GM12891 (cell line): ENCODE data around the gene DNM2. TPM values are rescaled to one million over a fixed set of nuclear protein-coding genes. Genes with fewer than 3 reads are reported as not detected.
A peak's percentile ranks its signal among the peaks of the same experiment; 100 is the strongest.
"Not testable (repeated sequence)": the region's sequence is repeated elsewhere in the genome, so short reads cannot be mapped to it uniquely, and the experiment has no call there.

ENCODE experiments used
- DNase-seq: peaks from one replicate; pipeline ENCODE4 v3.0.0; 2011; ENCODE audit warnings: low spot score; ENCODE audit not compliant: insufficient read length
- FAIRE-seq: peaks from 2 replicates; lab custom pipeline; 2011; peaks lifted over from hg19 to GRCh38; lab: Jason Lieb, UNC
- PAX5 ChIP-seq: IDR thresholded peaks from 2 replicates; pipeline ENCODE4 v1.6.1; 2011; ENCODE audit warnings: low read length, moderate library complexity, mild to moderate bottlenecking; ENCODE audit not compliant: insufficient read depth, severe bottlenecking
- POLR2A ChIP-seq: IDR thresholded peaks from 2 replicates; pipeline ENCODE4 v1.6.1; 2011; ENCODE audit warnings: low read depth, low read length, control low read depth
- POLR2AphosphoS5 ChIP-seq: IDR thresholded peaks from 2 replicates; pipeline ENCODE4 v1.6.1; 2011; ENCODE audit warnings: low read depth, low read length, control low read depth
- POU2F2 ChIP-seq: IDR thresholded peaks from 2 replicates; pipeline ENCODE4 v1.6.1; 2011; ENCODE audit warnings: low read depth, mild to moderate bottlenecking, control low read depth, low read length, moderate library complexity
- SPI1 ChIP-seq: IDR thresholded peaks from 2 replicates; pipeline ENCODE4 v1.6.1; 2011; ENCODE audit warnings: low read depth, low read length, control low read depth
- TAF1 ChIP-seq: IDR thresholded peaks from 2 replicates; pipeline ENCODE4 v1.6.1; 2011; ENCODE audit warnings: low read depth, low read length, control low read depth
- polyA plus RNA-seq: library from polyadenylated mRNA; unstranded; fragments of >200 nt; gene quantifications from one replicate; pipeline ENCODE4 v1.2.1, GENCODE V29; 2012; ENCODE audit warnings: low read depth, missing spikeins, inconsistent platforms; ENCODE audit not compliant: missing spikeins

Gene DNM2
- polyA plus RNA-seq: 78.4 TPM

DNA sequence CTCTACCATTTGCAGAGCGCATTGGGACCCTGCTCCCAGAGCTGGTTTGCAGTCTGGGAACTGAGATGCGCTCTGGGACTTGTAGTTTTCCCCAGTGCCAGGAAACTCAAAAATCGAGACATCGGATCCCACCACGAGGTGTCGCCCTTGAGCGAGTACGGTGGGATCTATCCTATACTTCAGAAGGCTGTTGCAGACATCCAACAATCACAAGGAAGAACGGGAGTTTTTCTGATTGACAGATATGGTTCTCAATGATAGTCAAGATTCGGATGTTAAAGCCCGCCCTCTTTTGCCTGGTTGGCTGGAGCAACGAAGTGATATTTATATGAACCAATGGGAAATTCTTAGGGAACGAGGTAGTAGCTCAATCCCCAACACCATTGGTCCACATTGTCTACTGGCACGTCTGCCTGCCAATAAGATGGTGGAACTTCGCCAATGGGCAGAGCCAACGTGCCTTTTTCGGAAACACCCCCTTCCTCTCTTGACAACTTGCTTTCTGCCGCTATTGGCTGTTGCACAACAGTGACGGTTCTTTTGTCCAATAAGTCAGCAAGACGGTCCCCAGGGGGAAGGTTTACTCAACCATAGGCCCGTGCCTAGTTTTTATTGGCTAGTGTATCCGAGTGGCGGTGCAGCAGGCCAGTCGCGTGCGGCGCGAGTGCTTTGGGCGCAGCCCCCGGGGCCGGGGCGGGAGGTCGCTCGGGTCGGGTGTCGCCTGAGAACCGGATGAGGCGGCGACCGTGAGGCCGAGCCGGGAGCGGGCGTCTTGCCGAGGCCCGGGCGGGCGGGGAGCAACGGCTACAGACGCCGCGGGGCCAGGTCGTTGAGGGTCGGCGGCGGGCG, at the start of gene DNM2:
Gene DNM2, plus strand, starts transcription at position 724 of the 849 bp plus-strand sequence. CDS start 164 bp downstream, outside the sequence.
- DNase-seq (peak; percentile 94), FAIRE-seq (peak; percentile 99)
- TF ChIP-seq PAX5 (peak; percentile 63), POLR2A (peak; percentile 71; the same call in 1 of the 2 replicates), POLR2AphosphoS5 (peak; percentile 58), SPI1 (peak; percentile 50), POU2F2 (no peak), TAF1 (no peak)

DNA sequence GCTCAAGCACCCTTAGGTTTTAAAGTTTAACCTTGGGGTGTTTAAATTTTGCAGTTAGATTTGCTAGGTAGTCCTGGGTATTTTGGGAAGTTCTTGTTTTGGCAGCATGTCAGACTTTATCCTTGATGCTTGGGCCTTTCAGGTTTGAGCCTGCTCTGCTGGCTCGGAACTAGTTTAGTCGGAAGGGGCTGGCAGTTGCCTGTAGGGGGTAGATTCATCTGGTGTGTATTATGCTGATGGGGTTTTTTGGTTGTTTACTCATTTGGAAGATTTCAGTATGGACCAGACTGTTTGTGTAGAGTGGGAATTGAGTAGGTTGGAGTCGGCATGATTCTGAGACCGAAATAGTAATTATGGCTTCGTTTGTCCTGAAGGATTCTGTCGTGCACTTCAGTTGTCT, 48.6 kb upstream of the DNM2 start:
- DNase-seq (no peak), FAIRE-seq (no peak)
- TF ChIP-seq POU2F2: no peak
- no peak for TF ChIP-seq TAF1
- no peak for TF ChIP-seq PAX5
- TF ChIP-seq SPI1: no peak
- no peak for TF ChIP-seq POLR2A
- TF ChIP-seq POLR2AphosphoS5: no peak

DNA sequence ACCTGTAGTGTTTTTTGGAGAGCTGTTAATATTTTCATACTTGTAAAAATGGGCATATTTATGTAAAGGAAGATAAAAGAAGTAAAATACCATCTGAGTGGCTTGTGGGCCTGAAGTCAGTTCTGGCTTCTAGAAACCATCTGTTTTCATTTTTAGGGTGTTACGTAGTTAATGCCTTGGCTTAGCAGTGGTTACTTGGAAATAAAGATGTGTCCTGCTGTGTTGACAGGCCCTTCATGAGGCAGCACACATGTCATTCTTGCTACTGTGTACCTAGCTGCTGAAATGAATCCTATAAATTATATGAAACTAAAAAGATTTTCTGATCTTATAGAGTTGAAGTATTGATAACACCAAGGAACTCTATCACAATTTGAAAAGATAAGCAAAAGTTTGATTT, 47.7 kb upstream of the DNM2 start:
- DNase-seq (no peak), FAIRE-seq (no peak)
- TF ChIP-seq POLR2A: no peak
- TF ChIP-seq PAX5: no peak
- no peak for TF ChIP-seq TAF1
- no peak for TF ChIP-seq POU2F2
- TF ChIP-seq POLR2AphosphoS5: no peak
- no peak for TF ChIP-seq SPI1

DNA sequence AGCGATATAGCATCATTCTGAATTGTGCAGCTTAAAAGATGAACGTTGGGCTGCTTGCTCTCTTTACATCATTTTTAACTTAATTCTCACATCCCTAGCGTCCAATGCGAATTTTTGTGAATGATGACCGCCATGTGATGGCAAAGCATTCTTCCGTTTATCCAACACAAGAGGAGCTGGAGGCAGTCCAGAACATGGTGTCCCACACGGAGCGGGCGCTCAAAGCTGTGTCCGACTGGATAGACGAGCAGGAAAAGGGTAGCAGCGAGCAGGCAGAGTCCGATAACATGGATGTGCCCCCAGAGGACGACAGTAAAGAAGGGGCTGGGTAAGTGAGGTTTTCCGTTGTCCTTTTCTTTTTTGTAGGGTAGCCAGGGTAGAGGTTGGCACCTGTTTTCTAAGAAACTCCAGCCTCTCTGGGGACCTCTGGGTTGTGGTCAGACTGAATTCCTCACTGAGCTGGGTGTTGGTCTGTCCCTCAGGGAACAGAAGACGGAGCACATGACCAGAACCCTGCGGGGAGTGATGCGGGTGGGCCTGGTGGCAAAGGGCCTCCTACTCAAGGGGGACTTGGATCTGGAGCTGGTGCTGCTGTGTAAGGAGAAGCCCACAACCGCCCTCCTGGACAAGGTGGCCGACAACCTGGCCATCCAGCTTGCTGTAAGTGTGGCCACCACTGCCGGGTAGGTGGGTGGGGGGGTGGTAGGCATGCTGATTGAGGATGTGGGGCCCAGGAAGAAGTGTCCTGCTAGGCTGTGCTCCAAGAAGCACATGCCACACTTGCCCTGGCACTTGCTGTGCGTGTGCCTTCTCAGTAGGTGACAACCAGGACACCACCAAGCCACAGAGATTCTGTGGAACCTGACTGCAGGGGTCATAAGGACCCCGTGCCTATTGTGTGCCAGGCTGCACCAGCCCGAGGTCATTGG, 46.7 kb upstream of the DNM2 start:
- TF ChIP-seq SPI1 (no peak), POLR2A (no peak; the same call in 1 of the 2 replicates), POU2F2 (no peak), TAF1 (no peak), POLR2AphosphoS5 (no peak), PAX5 (no peak)
- DNase-seq (no peak), FAIRE-seq (no peak)

DNA sequence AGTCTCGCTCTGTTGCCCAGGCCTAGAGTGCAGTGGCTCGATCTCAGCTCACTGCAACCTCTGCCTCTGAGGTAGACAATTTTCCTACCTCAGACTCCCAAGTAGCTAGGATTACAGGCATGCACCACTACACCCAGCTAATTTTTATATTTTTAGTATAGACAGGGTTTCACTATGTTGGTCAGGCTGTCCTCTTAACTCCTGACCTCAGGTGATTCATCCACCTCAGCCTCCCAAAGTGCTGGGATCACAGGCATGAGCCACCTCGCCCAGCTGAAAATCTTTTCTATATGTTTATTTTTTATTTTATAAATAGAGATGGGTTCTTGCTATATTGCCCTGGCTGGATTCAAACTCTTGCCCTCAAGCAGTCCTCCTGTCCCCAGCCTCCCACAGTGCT, 46.0 kb upstream of the DNM2 start:
- not testable (repeated sequence) for FAIRE-seq, DNase-seq

DNA sequence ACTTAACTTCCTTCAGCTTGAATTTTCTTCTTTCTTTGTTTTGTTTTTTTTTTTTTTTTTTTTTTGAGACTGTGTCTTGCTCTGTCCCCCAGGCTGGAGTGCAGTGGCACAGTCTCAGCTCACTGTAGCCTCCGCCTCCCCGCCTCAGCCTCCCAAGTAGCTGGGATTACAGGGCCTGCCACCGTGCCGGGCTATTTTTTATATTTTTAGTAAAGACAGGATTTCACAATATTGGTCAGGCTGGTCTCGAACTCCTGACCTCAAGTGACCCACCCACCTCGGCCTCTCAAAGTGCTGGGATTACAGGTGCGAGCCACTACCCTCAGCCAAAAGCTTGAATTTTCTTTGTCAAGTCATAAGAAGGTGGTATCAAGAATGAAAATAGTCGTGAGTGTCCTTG, 42.7 kb upstream of the DNM2 start:
- not testable (repeated sequence) for FAIRE-seq, DNase-seq

DNA sequence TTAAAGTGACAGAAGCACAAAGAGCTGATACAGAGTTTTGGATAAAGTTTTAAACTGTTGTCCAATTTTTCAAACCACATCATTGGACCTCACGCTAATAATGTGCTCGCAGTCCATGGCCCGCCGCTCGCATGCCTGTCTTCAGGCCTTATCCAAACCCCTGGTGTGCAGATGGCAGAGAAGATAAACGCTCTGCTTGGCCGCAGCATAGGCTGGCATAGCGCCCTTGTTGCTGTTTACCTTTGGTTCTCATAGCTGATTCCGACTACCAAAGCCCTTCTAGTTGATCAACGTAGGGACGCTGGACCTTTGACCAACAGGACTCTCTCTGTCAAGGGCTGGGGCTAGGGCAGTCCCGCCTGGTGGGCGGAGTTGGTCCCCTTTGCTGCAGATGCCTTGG, 40.1 kb upstream of the DNM2 start:
- no peak for FAIRE-seq

DNA sequence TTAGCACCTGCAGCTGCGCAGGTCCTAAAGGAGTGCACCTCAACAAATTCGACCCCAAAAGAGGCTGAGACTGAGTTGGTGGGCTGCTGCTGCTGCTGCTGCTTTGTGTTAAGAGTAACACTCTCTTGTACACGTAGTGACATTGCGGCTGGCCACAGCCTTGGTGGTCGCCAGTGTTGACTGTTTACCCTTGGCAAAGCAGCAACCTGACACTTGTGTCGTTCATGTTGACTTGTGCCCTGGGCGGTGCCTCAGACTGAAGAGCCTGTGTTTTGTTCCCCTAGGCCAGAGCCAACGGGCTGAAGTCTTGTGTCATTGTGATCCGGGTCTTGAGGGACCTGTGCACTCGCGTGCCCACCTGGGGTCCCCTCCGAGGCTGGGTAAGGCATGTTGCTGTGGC, 39.1 kb upstream of the DNM2 start:
- no peak for TF ChIP-seq POU2F2
- TF ChIP-seq POLR2AphosphoS5: peak; percentile 49; the same call in 1 of the 2 replicates
- TF ChIP-seq POLR2A: peak; percentile 35; the same call in 1 of the 2 replicates
- FAIRE-seq (no peak), DNase-seq (no peak)

More for the DNA sequence above, 40.1 kb upstream of the DNM2 start:
- DNase-seq: no peak
- TF ChIP-seq POLR2A (no peak), TAF1 (no peak), POLR2AphosphoS5 (no peak), POU2F2 (no peak), PAX5 (no peak), SPI1 (no peak)

DNA sequence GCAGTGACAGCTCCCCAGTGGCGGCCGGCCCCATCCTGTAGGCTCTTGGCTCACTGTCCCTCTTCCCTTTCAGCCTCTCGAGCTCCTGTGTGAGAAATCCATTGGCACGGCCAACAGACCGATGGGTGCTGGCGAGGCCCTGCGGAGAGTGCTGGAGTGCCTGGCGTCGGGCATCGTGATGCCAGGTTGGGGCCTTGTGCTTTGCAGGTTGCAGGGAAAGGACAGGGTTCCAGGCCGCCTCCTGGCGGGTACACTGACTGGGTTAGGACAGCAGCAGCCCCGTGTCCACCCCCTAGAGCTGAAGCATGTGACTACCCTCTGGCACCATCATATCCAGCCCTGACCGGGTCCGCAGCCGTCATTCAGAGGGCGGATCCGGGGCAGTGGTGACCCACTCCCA, 38.1 kb upstream of the DNM2 start:
- FAIRE-seq (no peak), DNase-seq (no peak)
- TF ChIP-seq PAX5 (no peak), SPI1 (no peak), POLR2A (no peak), TAF1 (no peak), POLR2AphosphoS5 (no peak), POU2F2 (no peak)
